BLaER1 (cell line): ENCODE measurements around the gene URAD.

Source experiments
- H3K27ac ChIP-seq: shearing (Covaris generic); formaldehyde crosslinking; 2 replicates; pipeline ENCODE4 v1.8.1; 2022
- H3K27me3 ChIP-seq: shearing (Covaris generic); formaldehyde crosslinking; 2 replicates; pipeline ENCODE4 v1.8.1; 2022
- H3K36me3 ChIP-seq: shearing (Covaris generic); formaldehyde crosslinking; 2 replicates; pipeline ENCODE4 v1.8.1; 2022
- H3K4me1 ChIP-seq: shearing (Covaris generic); formaldehyde crosslinking; 2 replicates; pipeline ENCODE4 v1.8.1; 2022
- H3K4me2 ChIP-seq: shearing (Covaris generic); formaldehyde crosslinking; 2 replicates; pipeline ENCODE4 v1.8.1; 2022
- H3K4me3 ChIP-seq: shearing (Covaris generic); formaldehyde crosslinking; 2 replicates; pipeline ENCODE4 v1.8.1; 2022
- H3K9ac ChIP-seq: shearing (Covaris generic); formaldehyde crosslinking; 2 replicates; pipeline ENCODE4 v1.8.1; 2022
- H3K9me3 ChIP-seq: shearing (Covaris generic); formaldehyde crosslinking; 2 replicates; pipeline ENCODE4 v1.8.1; 2022
- H4K20me1 ChIP-seq: shearing (Covaris generic); formaldehyde crosslinking; 2 replicates; pipeline ENCODE4 v1.8.1; 2022
- Cebpa-rat ChIP-seq: shearing (Covaris generic); IDR thresholded peaks from 2 replicates; pipeline ENCODE4 v1.8.1; 2022

The URAD gene

DNA sequence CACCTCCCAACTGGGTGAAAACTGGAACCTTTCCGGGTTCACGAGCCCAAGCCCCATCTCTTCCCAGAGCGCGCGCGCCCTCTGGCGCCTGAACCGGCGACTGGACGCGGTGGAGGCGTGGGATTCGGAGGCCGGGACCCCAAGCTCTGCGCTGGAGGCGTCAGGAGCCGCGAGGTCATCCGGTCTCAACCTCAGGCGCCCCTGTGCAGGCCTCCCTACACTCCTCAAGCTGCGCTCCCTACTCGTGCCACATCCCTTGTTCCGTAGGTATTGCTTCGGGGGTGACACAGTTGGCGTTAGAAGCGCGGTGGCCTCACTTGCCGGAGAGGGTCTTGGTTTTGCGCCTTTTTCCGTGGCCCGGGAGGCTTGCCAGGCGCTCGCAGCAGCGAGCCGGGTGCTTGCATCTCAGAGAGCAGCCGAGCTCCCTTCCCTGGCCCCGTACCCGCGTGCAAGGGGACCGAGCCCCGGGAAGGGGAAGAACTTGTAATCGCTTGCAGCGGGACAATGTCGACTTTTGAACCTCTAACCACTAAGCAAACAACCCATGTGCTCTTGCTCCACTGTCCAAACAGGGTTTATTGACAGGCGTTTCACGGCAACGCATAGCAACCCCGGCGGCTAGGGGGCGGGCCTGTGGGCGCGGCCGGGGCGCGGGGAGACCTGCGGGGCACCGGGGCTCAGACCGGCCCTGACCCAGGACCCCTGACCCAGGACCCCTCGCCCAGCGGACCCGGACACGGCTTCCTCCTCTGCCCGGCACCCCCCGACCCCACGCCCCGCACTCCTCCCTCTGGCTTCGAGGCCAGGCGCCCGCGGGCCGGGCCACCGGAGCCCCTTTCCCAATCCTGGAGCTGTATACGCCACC lies 27.9 kb downstream of the URAD start:
- H3K4me1 ChIP-seq = no peaks in the 10 kb centered on the region
- no peaks in the 10 kb centered on the region for H3K9me3 ChIP-seq
- H3K9ac ChIP-seq = no peak overlapping the region
- H3K4me2 ChIP-seq = peak overlapping the region; percentile 9; the same call in 1 of the 2 replicates
- TF ChIP-seq Cebpa-rat = no peak
- peak overlapping the region; percentile 35 for H3K4me3 ChIP-seq
- no peak overlapping the region for H3K27ac ChIP-seq
- peaks cover 65% of the 10 kb centered on the region for H4K20me1 ChIP-seq
- no peaks in the 10 kb centered on the region for H3K36me3 ChIP-seq
- peaks cover 100% of the 10 kb centered on the region for H3K27me3 ChIP-seq

DNA sequence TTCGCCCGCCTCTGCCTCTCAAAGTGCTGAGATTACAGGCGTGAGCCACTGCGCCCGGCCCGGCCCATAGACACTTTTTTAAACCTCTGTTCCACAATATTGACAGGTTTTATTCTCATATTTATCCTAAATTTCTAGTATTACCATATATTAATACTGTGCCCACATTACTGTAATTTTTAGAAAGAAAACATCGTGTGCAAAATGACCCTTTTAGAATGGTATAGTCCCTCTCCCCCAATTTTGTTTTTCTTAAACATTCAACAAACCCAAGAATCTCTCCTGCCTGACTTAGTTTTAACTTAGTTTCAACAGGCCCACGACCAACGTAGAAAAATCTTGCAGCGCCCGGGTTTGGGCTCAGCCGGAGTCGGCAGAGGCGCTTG lies 28.5 kb downstream of the URAD start:
- no peak overlapping the region for H3K9ac ChIP-seq
- no peak overlapping the region for H3K4me2 ChIP-seq
- H3K27me3 ChIP-seq = peaks cover 100% of the 10 kb centered on the region
- peaks cover 58% of the 10 kb centered on the region for H4K20me1 ChIP-seq
- no peaks in the 10 kb centered on the region for H3K4me1 ChIP-seq
- no peaks in the 10 kb centered on the region for H3K9me3 ChIP-seq
- H3K27ac ChIP-seq = no peak overlapping the region
- no peaks in the 10 kb centered on the region for H3K36me3 ChIP-seq
- no peak for TF ChIP-seq Cebpa-rat
- H3K4me3 ChIP-seq = 0 out of 2 replicates have a peak overlapping the region, but pooled peaks have one; percentile 35

DNA sequence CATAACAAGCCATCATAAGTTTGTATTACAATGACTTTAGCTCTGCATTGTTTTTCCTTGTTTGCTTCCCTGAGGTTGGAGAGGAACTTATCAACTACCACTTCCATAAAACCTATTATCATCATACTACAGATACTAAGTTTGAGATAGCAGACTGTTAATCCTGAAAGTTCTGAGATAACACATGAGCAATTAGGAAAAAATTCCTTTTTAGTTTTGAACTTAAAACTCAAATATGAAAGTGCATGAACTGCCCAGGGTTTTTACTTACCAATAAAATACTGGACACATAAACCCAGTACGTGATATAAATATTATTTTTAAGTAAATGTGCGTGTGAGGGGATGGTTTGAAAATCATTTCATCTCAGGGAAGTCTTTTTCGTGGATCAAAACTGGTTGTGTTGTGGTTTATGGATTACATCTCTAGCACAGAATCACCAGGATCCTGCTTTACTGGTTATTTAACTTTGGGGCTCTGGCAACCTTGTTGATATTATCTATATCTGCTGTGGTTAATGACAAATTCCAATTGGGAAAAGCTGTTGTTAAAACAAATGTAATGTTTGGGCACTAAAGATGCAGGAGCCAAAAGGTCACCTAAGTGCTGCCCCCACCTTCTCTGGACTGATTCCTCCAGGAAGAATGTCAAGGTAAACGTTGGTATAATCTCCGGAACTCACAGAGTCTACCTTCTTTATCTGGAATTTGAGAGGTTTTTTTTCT lies 31.8 kb downstream of the URAD start:
- H3K4me3 ChIP-seq = no peak overlapping the region
- H3K9ac ChIP-seq = no peak overlapping the region
- H3K9me3 ChIP-seq = 0 out of 2 replicates have a peak, but pooled peaks cover 5% of the 10 kb centered on the region
- peaks cover 19% of the 10 kb centered on the region for H3K4me1 ChIP-seq
- no peaks in the 10 kb centered on the region for H3K36me3 ChIP-seq
- peaks cover 100% of the 10 kb centered on the region for H3K27me3 ChIP-seq
- no peak overlapping the region for H3K4me2 ChIP-seq
- H4K20me1 ChIP-seq = peaks cover 43% of the 10 kb centered on the region
- H3K27ac ChIP-seq = no peak overlapping the region
- no peak for TF ChIP-seq Cebpa-rat

GRCh38 chr13:27955014-27955591 lies 33.4 kb downstream of the URAD start:
- Histone ChIP-seq H3K36me3 (no peaks in the 10 kb centered on the region), H3K9ac (no peak overlapping the region), H4K20me1 (peaks cover 27% of the 10 kb centered on the region; the same call in 1 of the 2 replicates), H3K4me3 (no peak overlapping the region), H3K4me2 (no peak overlapping the region), H3K9me3 (0 out of 2 replicates have a peak, but pooled peaks cover 6% of the 10 kb centered on the region), H3K4me1 (peaks cover 19% of the 10 kb centered on the region), H3K27ac (no peak overlapping the region), H3K27me3 (peaks cover 88% of the 10 kb centered on the region)
- no peak for TF ChIP-seq Cebpa-rat

- Histone ChIP-seq H3K9me3 (0 out of 2 replicates have a peak, but pooled peaks cover 9% of the 10 kb centered on the region), H3K4me3 (peak overlapping the region; percentile 64), H3K4me1 (peaks cover 19% of the 10 kb centered on the region), H3K27me3 (peaks cover 81% of the 10 kb centered on the region), H4K20me1 (peaks cover 22% of the 10 kb centered on the region; the same call in 1 of the 2 replicates), H3K9ac (no peak overlapping the region), H3K4me2 (peak overlapping the region; percentile 73), H3K27ac (no peak overlapping the region), H3K36me3 (no peaks in the 10 kb centered on the region)
- TF ChIP-seq Cebpa-rat = no peak
These were observed 34.1 kb downstream of the URAD start for GRCh38 chr13:27954406-27954851.

DNA sequence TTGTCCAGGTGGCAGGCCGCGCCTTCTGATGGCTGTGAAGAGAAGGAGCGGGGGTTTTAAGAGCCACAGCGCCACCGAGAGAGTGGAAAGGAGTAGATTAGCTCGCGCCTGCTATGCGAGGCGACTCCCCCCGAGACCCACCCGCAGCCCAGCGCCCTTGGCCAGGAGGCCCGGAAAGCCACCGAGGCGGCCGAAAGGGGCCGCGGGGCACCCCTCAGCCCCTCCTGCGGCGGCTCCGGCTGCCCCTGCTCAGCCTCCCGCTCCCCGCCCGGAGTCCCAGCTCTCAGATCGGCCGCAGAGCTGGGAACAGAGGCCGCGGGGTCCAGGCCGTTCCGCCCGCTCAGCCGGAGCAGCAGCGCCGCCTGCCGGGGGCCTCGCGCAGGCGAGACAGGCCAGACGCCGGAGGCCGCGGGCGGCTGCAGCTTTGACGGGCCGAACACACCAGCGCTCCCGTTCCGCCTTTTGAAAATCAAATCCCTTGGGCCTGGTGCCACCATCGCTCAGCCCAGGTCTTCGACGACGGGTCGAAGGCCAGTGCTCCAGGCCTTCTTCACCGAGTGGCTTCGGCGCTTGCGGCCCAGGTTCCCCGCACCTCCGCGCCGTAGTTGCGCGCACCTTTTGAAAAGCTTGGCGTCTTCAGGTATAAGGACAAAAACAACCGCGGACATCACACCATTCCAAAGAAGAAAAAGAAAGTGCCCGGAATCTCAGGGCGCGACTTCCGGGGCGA lies 34.7 kb downstream of the URAD start:
- Histone ChIP-seq H3K9ac (0 out of 2 replicates have a peak overlapping the region, but pooled peaks have one; percentile 44), H3K4me1 (peaks cover 19% of the 10 kb centered on the region), H3K9me3 (0 out of 2 replicates have a peak, but pooled peaks cover 9% of the 10 kb centered on the region), H3K27me3 (peaks cover 75% of the 10 kb centered on the region), H3K4me3 (peak overlapping the region; percentile 64), H3K36me3 (no peaks in the 10 kb centered on the region), H4K20me1 (peaks cover 16% of the 10 kb centered on the region; the same call in 1 of the 2 replicates), H3K27ac (no peak overlapping the region), H3K4me2 (peak overlapping the region; percentile 73)
- TF ChIP-seq Cebpa-rat = no peak

DNA sequence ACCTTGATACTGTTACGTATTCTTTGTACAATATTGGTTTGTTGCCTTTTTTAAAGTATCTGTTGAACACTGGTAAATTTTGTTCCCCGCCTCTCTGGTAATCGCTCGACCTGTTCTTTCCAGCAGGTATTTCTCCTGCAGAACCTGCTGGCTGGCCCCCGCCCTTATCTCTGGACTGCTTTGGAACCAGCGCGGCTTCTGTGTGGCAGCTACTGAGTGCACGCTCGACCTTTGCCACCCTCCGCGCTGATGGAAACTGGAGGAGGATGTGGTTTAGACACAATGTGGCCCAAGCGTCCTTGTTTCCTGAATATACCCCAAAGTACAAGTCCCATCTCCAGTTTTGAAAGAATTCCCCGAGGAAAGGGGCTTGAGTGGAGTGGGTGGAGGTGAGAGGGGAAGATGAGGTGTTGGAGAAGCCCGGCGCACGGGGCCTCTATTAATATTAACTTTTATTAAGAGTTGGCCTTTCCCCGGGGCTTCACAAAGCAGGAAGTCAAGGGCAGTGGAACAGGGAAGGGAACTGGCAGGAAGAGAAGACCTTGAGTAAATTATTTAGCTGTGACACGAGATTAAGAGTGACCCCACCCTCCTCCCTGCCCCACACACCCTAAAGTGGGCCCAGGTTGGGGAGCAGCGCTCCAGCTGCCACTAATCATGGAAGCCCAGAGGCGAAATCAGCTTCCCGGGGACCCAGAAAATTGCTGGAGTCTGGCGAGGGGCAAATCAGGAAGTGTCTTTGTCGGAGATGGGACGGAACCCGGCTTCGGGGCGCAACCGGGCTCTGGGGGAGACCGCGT lies 35.4 kb downstream of the URAD start:
- Histone ChIP-seq H3K4me3 (peak overlapping the region; percentile 64), H3K27me3 (peaks cover 68% of the 10 kb centered on the region), H3K4me1 (peaks cover 19% of the 10 kb centered on the region), H3K27ac (no peak overlapping the region), H3K4me2 (peak overlapping the region; percentile 73), H3K36me3 (no peaks in the 10 kb centered on the region), H3K9ac (0 out of 2 replicates have a peak overlapping the region, but pooled peaks have one; percentile 44), H3K9me3 (0 out of 2 replicates have a peak, but pooled peaks cover 9% of the 10 kb centered on the region), H4K20me1 (peaks cover 14% of the 10 kb centered on the region; the same call in 1 of the 2 replicates)
- no peak for TF ChIP-seq Cebpa-rat

DNA sequence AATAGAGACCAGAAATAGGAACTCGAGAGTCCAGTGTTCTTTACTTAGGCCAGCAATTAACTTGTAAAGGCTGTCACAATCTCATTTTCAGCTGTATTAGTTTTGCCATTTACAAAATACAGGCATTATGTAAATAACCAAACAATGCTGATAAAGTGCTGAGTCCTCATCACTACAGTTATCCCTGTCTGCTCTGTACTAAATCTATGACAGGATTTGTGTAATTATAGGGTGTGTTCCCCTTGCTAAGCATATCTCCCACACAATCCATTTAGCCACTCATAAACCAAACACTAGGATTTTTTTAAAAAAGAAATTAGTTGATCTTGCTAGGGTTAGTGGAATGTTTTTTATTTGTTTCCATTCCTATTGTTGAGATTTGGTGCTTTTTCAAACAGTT lies 45.5 kb downstream of the URAD start:
- Histone ChIP-seq H3K4me2 (no peak overlapping the region), H3K9me3 (peaks cover 20% of the 10 kb centered on the region), H4K20me1 (no peaks in the 10 kb centered on the region), H3K4me3 (no peak overlapping the region), H3K27me3 (no peaks in the 10 kb centered on the region), H3K36me3 (no peaks in the 10 kb centered on the region), H3K4me1 (no peaks in the 10 kb centered on the region), H3K27ac (no peak overlapping the region), H3K9ac (no peak overlapping the region)
- TF ChIP-seq Cebpa-rat = no peak
